ENCODE data around the gene OR5B17. TPM values are rescaled to one million over a fixed set of nuclear protein-coding genes. Genes with fewer than 3 reads are reported as not detected.

The OR5B17 gene
- total RNA-seq, 2 experiments from 2014 or later = not detected

GRCh38 chr11:58316142-58316541 lies 42.7 kb downstream of the OR5B17 start:
- POLR2A ChIA-PET = no interaction called here
- Mint-ChIP-seq H3K9me3 (ENCODE audit: insufficient read depth) (no peaks in the 10 kb centered on the region), H3K27ac (no peak overlapping the region), H3K4me1 (ENCODE audit: low read depth) (no peaks in the 10 kb centered on the region), H3K27me3 (ENCODE audit: low read depth) (no peaks in the 10 kb centered on the region), H3K36me3 (ENCODE audit: low read depth) (no peaks in the 10 kb centered on the region), H3K4me3 (no peak overlapping the region)
- ATAC-seq (no peak), DNase-seq (no peak)
- CTCF ChIA-PET = no interaction called here

Other genes starting within 250 kb of the OR5B17 start
- not detected for gene OR9I1, start 233.5 kb downstream of the OR5B17 start, total RNA-seq
- not detected for gene OR9Q2, start 170.0 kb downstream of the OR5B17 start, total RNA-seq
- gene OR1S2, start 154.9 kb downstream of the OR5B17 start, total RNA-seq = not detected
- gene OR1S1, start 146.3 kb downstream of the OR5B17 start, total RNA-seq = not detected
- not detected for gene OR10Q1, start 130.2 kb downstream of the OR5B17 start, total RNA-seq
- not detected for gene OR10W1, start 90.8 kb downstream of the OR5B17 start, total RNA-seq
- gene OR5B3, start 47.8 kb upstream of the OR5B17 start, total RNA-seq = not detected
- gene OR5B2, start 69.1 kb upstream of the OR5B17 start, total RNA-seq = not detected
- gene OR5B12, start 83.2 kb upstream of the OR5B17 start, total RNA-seq = not detected
- under 1 TPM; 0.26 to 0.40 TPM for gene OR5B21, start 149.0 kb upstream of the OR5B17 start, total RNA-seq
- 100 to 1,000 TPM; 159 to 169 TPM for gene LPXN, start 216.8 kb upstream of the OR5B17 start, total RNA-seq
- gene ZFP91, start 220.0 kb upstream of the OR5B17 start, total RNA-seq = 10 to 100 TPM; 59.9 to 60.1 TPM